Measurements from ENCODE around the gene MOB3B. TPM values are rescaled to one million over a fixed set of nuclear protein-coding genes. Genes with fewer than 3 reads are reported as not detected.

The MOB3B gene
- total RNA-seq, 1 donor from 2014 or later, result 1.0 TPM

Other genes with a start within 250 kb of the MOB3B start
- gene EQTN, start 232.7 kb downstream of the MOB3B start, total RNA-seq, result not detected
- not detected for gene IFNK, start 5.5 kb downstream of the MOB3B start, total RNA-seq
- gene C9orf72, start 43.7 kb upstream of the MOB3B start, total RNA-seq, result 15.1 TPM